K562 (cell line): Measurements from ENCODE around the gene CD300E. TPM values are rescaled to one million over a fixed set of nuclear protein-coding genes. Genes with fewer than 3 reads are reported as not detected.

Experiments used
- ATAC-seq: fragments of 200-7000 bp; cut with Tn5 transposase; 3 replicates; pipeline ENCODE4 v1.9.1; 2020; ENCODE audit warnings: moderate library complexity
- BruUV-seq: library from RNA; stranded (reverse); fragments of 400-500 nt; replicated peaks from 2 replicates; lab custom pipeline; 2021; lab: Mats Ljungman, UMichigan
- CTCF ChIA-PET: fragments of 300-600 bp; formaldehyde crosslinking; extraction: SDS; loops from one replicate; lab custom pipeline; 2021; ENCODE audit warnings: low intra/inter-chr PET ratio; lab: Yijun Ruan, JAX
- POLR2A ChIA-PET: fragments of 300-600, 350-650 bp; sonication (Branson Sonifier 250); formaldehyde crosslinking; extraction: SDS; loops from one replicate; lab custom pipeline; 2021; ENCODE audit warnings: antibody characterized with exemption, inconsistent platforms; lab: Yijun Ruan, JAX
- DNase-seq, 4 experiments: peaks; one replicate each; pipeline versions ENCODE4 v3.0.0 to v3.0.0-alpha.2; 2011 to 2018; ENCODE audit warnings: low spot score in 3 of 4, mixed read lengths in 3 of 4; ENCODE audit errors: extremely low read depth in 1 of 4
- FAIRE-seq: peaks from 2 replicates; lab custom pipeline; 2011; peaks lifted over from hg19 to GRCh38; lab: Jason Lieb, UNC
- H2AFZ ChIP-seq: 2 replicates; pipeline ENCODE4 v1.6.0; 2011; ENCODE audit warnings: low read depth, low read length, control low read depth, inconsistent platforms
- H3K27ac ChIP-seq: fragments of 200-600 bp; 3 replicates; pipeline ENCODE4 v1.8.0; 2011; ENCODE audit warnings: low read depth, mild to moderate bottlenecking, control low read depth, inconsistent platforms, low read length, moderate library complexity, mixed read lengths; ENCODE audit errors: extremely low read depth
- H3K27me3 ChIP-seq, 2 experiments: fragments of 300-600 bp in 1 of 2; 2 replicates in 1 of 2; 3 replicates in 1 of 2; pipeline versions ENCODE4 v1.6.0 to v1.8.0; 2011; ENCODE audit warnings: inconsistent platforms in 2 of 2, low read length in 2 of 2, mild to moderate bottlenecking in 1 of 2, mixed read lengths in 1 of 2, moderate library complexity in 1 of 2; ENCODE audit not compliant: control insufficient read depth in 2 of 2, insufficient read depth in 2 of 2
- H3K36me3 ChIP-seq: fragments of 300-600 bp; 3 replicates; pipeline ENCODE4 v1.8.0; 2011; ENCODE audit warnings: mild to moderate bottlenecking, low read length, inconsistent platforms; ENCODE audit not compliant: control insufficient read depth, insufficient read depth
- H3K4me1 ChIP-seq, 2 experiments: fragments of 200-600 bp in 1 of 2; replicated peaks in 1 of 2; 2 replicates in 1 of 2; 3 replicates in 1 of 2; pipeline versions ENCODE4 v1.5.1 to v1.8.0; 2011; ENCODE audit warnings: inconsistent platforms in 2 of 2, low read length in 2 of 2, mild to moderate bottlenecking in 1 of 2, mixed read lengths in 1 of 2, moderate library complexity in 1 of 2; ENCODE audit not compliant: control insufficient read depth in 2 of 2, insufficient read depth in 2 of 2
- H3K4me2 ChIP-seq: 2 replicates; pipeline ENCODE4 v1.6.1; 2011; ENCODE audit warnings: low read length, control low read depth, inconsistent platforms, mixed read lengths; ENCODE audit not compliant: insufficient read depth
- H3K4me3 ChIP-seq: fragments of 200-600 bp; sonication (generic), shearing (Covaris generic); 2 replicates; pipeline ENCODE4 v1.5.1; 2016; ENCODE audit warnings: control low read depth, inconsistent platforms
- H3K79me2 ChIP-seq: fragments of 200-600 bp; 3 replicates; pipeline ENCODE4 v1.8.0; 2011; ENCODE audit warnings: low read length, inconsistent platforms; ENCODE audit not compliant: control insufficient read depth, insufficient read depth
- H3K9ac ChIP-seq, 2 experiments: 2 replicates each; pipeline versions ENCODE4 v1.6.0 to v1.6.1; 2011; ENCODE audit warnings: low read depth in 2 of 2, low read length in 2 of 2, control low read depth in 1 of 2, inconsistent platforms in 1 of 2, mild to moderate bottlenecking in 1 of 2, mixed read lengths in 1 of 2; ENCODE audit not compliant: insufficient read depth in 1 of 2
- H3K9me1 ChIP-seq: one replicate; pipeline ENCODE4 v1.6.0; 2011; ENCODE audit warnings: inconsistent platforms, mild to moderate bottlenecking, low read length, moderate library complexity; ENCODE audit not compliant: control insufficient read depth, insufficient read depth
- H3K9me3 ChIP-seq: replicated peaks from 2 replicates; pipeline ENCODE4 v1.5.1; 2011; ENCODE audit warnings: low read depth, low read length, inconsistent platforms; ENCODE audit not compliant: control insufficient read depth, insufficient read depth
- H4K20me1 ChIP-seq: replicated peaks from 2 replicates; pipeline ENCODE4 v1.6.1; 2011; ENCODE audit warnings: low read length, inconsistent platforms, mixed read lengths; ENCODE audit not compliant: control insufficient read depth, insufficient read depth
- EHMT2 ChIP-seq: fragments of 450-650 bp; IDR thresholded peaks from 2 replicates; pipeline ENCODE4 v1.6.1; 2018; ENCODE audit warnings: antibody characterized with exemption
- LEF1 ChIP-seq: fragments of 450-650 bp; IDR thresholded peaks from 2 replicates; pipeline ENCODE4 v1.6.1; 2016; ENCODE audit warnings: mild to moderate bottlenecking
- MIER1 ChIP-seq: fragments of 450-650 bp; IDR thresholded peaks from 2 replicates; pipeline ENCODE4 v1.6.1; 2016; ENCODE audit warnings: antibody characterized with exemption, mild to moderate bottlenecking, low read depth
- REST ChIP-seq, 2 experiments: fragments of 450-650 bp; formaldehyde crosslinking in 1 of 2; IDR thresholded peaks; 2 replicates each; pipeline versions ENCODE4 v1.4.0 to v1.6.1; 2014 to 2020; ENCODE audit warnings: mild to moderate bottlenecking in 2 of 2, borderline replicate concordance in 1 of 2, low read depth in 1 of 2
- SMARCB1 ChIP-seq: IDR thresholded peaks from 2 replicates; pipeline ENCODE4 v1.6.1; 2011; ENCODE audit warnings: improper control_type of control experiment, low read depth; ENCODE audit not compliant: insufficient read length
- WGBS: fragments of 100-300 bp; shearing (Covaris generic); methylation state at CpG from one replicate; pipeline ENCODE4 v1.1.6; 2016; ENCODE audit warnings: low coverage, mixed read lengths; ENCODE audit not compliant: insufficient coverage; ENCODE audit errors: missing lambda C conversion rate; 5-methylcytosine and 5-hydroxymethylcytosine counted together
- in situ Hi-C: fragments of 300-500 bp; cut with MboI; formaldehyde crosslinking; loops from 4 replicates; pipeline ENCODE4 v1.15.0; 2018; ENCODE audit warnings: inconsistent platforms, mixed read lengths
- intact Hi-C: fragments of 100-400 bp; cut with micrococcal nuclease; formaldehyde crosslinking; loops from 2 replicates; pipeline ENCODE4 v1.14.2; 2022
- polyA plus RNA-seq, 8 experiments: library from polyadenylated mRNA; depleted of rRNA in 4 of 8; stranded (reverse) in 5 of 8; unstranded in 3 of 8; fragments of >200 nt; fragmentation: Nextera tagmentation in 2 of 8; fragmentation: Illumina TruSeq in 1 of 8; extraction: Ambion mirVana in 2 of 8; extraction: Trizol in 1 of 8; gene quantifications; 2 replicates each; pipeline versions ENCODE4 v1.2.1 to v1.2.3, GENCODE V29; 2011 to 2014; ENCODE audit warnings: inconsistent platforms in 1 of 8, missing spikeins in 1 of 8
- total RNA-seq, 7 experiments: library from RNA; depleted of rRNA in 6 of 7; stranded (reverse); fragments of >200 nt in 6 of 7; fragmentation: Illumina TruSeq in 2 of 7; extraction: Trizol in 2 of 7; gene quantifications; 2 replicates each; pipeline versions ENCODE4 v1.2.1 to v1.2.3, GENCODE V29; 2011 to 2021; ENCODE audit warnings: low replicate concordance in 1 of 7
- TF ChIP-seq, protein P1 (sequence below), 2 experiments: fragments of 450-650 bp; IDR thresholded peaks; 2 replicates each; pipeline ENCODE4 v1.6.1; 2018; ENCODE audit warnings: mild to moderate bottlenecking in 2 of 2, low read depth in 1 of 2; ENCODE audit not compliant: partially characterized antibody in 2 of 2

CD300E gene
- total and polyA plus RNA-seq, 9 of the 15 experiments (the other 6 are each of a cell fraction or from before 2014, with no cell fraction given), result not detected

GRCh38 chr17:74610108-74610507, 13.4 kb downstream of the CD300E start:
- CTCF ChIA-PET, result no interaction called here
- DNase-seq (peak in 1 of 4 experiments; percentile 6), FAIRE-seq (no peak), ATAC-seq (no peak)
- H3K9me3 ChIP-seq, result no peaks in the 10 kb centered on the region
- H3K4me1 ChIP-seq, result no peaks in the 10 kb centered on the region
- no peaks in the 10 kb centered on the region for H3K9me1 ChIP-seq
- peaks cover 5 to 37% of the 10 kb centered on the region in 2 experiments; a peak in 3 of 5 replicates for H3K27me3 ChIP-seq
- H3K79me2 ChIP-seq, result no peaks in the 10 kb centered on the region
- H4K20me1 ChIP-seq, result peaks cover 4% of the 10 kb centered on the region; the same call in 1 of the 2 replicates
- 0% methylated on average over 2 of the region's 2 CpGs for WGBS
- TF ChIP-seq, protein P1, sequence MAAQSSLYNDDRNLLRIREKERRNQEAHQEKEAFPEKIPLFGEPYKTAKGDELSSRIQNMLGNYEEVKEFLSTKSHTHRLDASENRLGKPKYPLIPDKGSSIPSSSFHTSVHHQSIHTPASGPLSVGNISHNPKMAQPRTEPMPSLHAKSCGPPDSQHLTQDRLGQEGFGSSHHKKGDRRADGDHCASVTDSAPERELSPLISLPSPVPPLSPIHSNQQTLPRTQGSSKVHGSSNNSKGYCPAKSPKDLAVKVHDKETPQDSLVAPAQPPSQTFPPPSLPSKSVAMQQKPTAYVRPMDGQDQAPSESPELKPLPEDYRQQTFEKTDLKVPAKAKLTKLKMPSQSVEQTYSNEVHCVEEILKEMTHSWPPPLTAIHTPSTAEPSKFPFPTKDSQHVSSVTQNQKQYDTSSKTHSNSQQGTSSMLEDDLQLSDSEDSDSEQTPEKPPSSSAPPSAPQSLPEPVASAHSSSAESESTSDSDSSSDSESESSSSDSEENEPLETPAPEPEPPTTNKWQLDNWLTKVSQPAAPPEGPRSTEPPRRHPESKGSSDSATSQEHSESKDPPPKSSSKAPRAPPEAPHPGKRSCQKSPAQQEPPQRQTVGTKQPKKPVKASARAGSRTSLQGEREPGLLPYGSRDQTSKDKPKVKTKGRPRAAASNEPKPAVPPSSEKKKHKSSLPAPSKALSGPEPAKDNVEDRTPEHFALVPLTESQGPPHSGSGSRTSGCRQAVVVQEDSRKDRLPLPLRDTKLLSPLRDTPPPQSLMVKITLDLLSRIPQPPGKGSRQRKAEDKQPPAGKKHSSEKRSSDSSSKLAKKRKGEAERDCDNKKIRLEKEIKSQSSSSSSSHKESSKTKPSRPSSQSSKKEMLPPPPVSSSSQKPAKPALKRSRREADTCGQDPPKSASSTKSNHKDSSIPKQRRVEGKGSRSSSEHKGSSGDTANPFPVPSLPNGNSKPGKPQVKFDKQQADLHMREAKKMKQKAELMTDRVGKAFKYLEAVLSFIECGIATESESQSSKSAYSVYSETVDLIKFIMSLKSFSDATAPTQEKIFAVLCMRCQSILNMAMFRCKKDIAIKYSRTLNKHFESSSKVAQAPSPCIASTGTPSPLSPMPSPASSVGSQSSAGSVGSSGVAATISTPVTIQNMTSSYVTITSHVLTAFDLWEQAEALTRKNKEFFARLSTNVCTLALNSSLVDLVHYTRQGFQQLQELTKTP (IDR thresholded peaks at IDR 0.05; ENCODE audit: low read depth in 1 of 2, partially characterized antibody in 2 of 2), result peak in 1 of 2 experiments; percentile 54
- TF ChIP-seq MIER1, result peak; percentile 89
- peak; percentile 95 for TF ChIP-seq REST (IDR thresholded peaks at IDR 0.05; ENCODE audit: borderline replicate concordance)
- TF ChIP-seq REST (CRISPR knock-in tag; IDR thresholded peaks at IDR 0.05; ENCODE audit: low read depth), result peak; percentile 83
- TF ChIP-seq SMARCB1, result no peak
- no peak for TF ChIP-seq LEF1
- peak; percentile 97 for TF ChIP-seq EHMT2
- intact Hi-C loops, result no loop called here
- POLR2A ChIA-PET, result interaction anchor here (0.8 kb wide), 1 partner anchor 23 kb away, joined by 3 read pairs; no protein-coding TSS in a partner anchor
- no peaks in the 10 kb centered on the region for H3K36me3 ChIP-seq
- no TSS peak for BruUV-seq
- no peak overlapping the region for H3K4me2 ChIP-seq
- in situ Hi-C loops, result no loop called here
- no peak overlapping the region for H3K4me3 ChIP-seq
- no peak overlapping the region for H3K9ac ChIP-seq
- H3K27ac ChIP-seq, result no peak overlapping the region
- H2AFZ ChIP-seq, result no peak overlapping the region
